GM12878 (cell line): ENCODE results near the gene POLR1D.

Experiments used
- CHD2 ChIP-seq: IDR thresholded peaks from 2 replicates; pipeline ENCODE4 v1.6.1; 2011; ENCODE audit warnings: low read depth, low read length, improper control_type of control experiment, borderline replicate concordance
- CTCF ChIP-seq, 3 experiments: IDR thresholded peaks in 2 of 3; conservative IDR thresholded peaks in 1 of 3; 2 replicates each; pipeline ENCODE4 v1.5.1; 2011; ENCODE audit warnings: low read depth in 3 of 3, low read length in 3 of 3, mild to moderate bottlenecking in 3 of 3, control low read depth in 2 of 3, moderate library complexity in 2 of 3, inconsistent platforms in 1 of 3, mixed read lengths in 1 of 3; ENCODE audit not compliant: control insufficient read depth in 2 of 3, insufficient read depth in 1 of 3; ENCODE audit errors: extremely low read depth in 1 of 3
- JUNB ChIP-seq: IDR thresholded peaks from 2 replicates; pipeline ENCODE4 v1.6.1; 2016; ENCODE audit warnings: antibody characterized with exemption, mild to moderate bottlenecking
- MAX ChIP-seq: IDR thresholded peaks from 2 replicates; pipeline ENCODE4 v1.6.1; 2012; ENCODE audit warnings: low read depth, low read length, improper control_type of control experiment
- MYC ChIP-seq: IDR thresholded peaks from 2 replicates; pipeline ENCODE4 v1.6.1; 2011; ENCODE audit warnings: mild to moderate bottlenecking, low read length, moderate library complexity, inconsistent platforms; ENCODE audit not compliant: insufficient read depth, insufficient replicate concordance, insufficient read length, severe bottlenecking
- PBX3 ChIP-seq: IDR thresholded peaks from 2 replicates; pipeline ENCODE4 v1.6.1; 2011; ENCODE audit warnings: mild to moderate bottlenecking, low read depth, low read length, moderate library complexity; ENCODE audit not compliant: insufficient replicate concordance
- POLR2A ChIP-seq: IDR thresholded peaks from 2 replicates; pipeline ENCODE4 v1.6.1; 2011; ENCODE audit warnings: low read depth, mild to moderate bottlenecking, low read length
- POLR2AphosphoS2 ChIP-seq: IDR thresholded peaks from 2 replicates; pipeline ENCODE4 v1.6.1; 2011; ENCODE audit warnings: low read depth, mild to moderate bottlenecking, low read length, improper control_type of control experiment, moderate library complexity
- RELA ChIP-seq: fragments of 450-650 bp; IDR thresholded peaks from 2 replicates; pipeline ENCODE4 v1.8.0; 2014; ENCODE audit warnings: borderline replicate concordance; ENCODE audit not compliant: partially characterized antibody
- SP1 ChIP-seq: IDR thresholded peaks from one replicate; pipeline ENCODE4 v1.6.1; 2011; ENCODE audit warnings: low read depth, low read length
- STAT1 ChIP-seq: fragments of 450-650 bp; conservative IDR thresholded peaks from 2 replicates; pipeline ENCODE4 v1.6.1; 2014; ENCODE audit warnings: antibody characterized with exemption, mild to moderate bottlenecking
- STAT3 ChIP-seq: IDR thresholded peaks from 2 replicates; pipeline ENCODE4 v1.6.1; 2011; ENCODE audit warnings: low read depth, low read length, improper control_type of control experiment
- TAF1 ChIP-seq: IDR thresholded peaks from 2 replicates; pipeline ENCODE4 v1.6.1; 2011; ENCODE audit warnings: mild to moderate bottlenecking, low read depth, low read length, borderline replicate concordance

GRCh38 chr13:27574661-27575060 lies 47.0 kb upstream of the POLR1D start:
- TF ChIP-seq JUNB (no peak), CTCF (IDR thresholded peaks at IDR 0.05 in 2 of 3, conservative IDR thresholded peaks at IDR 0.05 in 1 of 3; ENCODE audit: control insufficient read depth in 2 of 3, extremely low read depth in 1 of 3, insufficient read depth in 1 of 3, low read depth in 3 of 3, low read length in 3 of 3) (no peak), SP1 (no peak), STAT3 (no peak), STAT1 (no peak), POLR2AphosphoS2 (no peak), MAX (no peak), MYC (no peak), POLR2A (no peak), PBX3 (no peak), TAF1 (no peak), RELA (no peak), CHD2 (no peak)
